Measurements from ENCODE around the gene DNAJB12.

DNAJB12 gene

GRCh38 chr10:72291019-72291532 lies 63.6 kb downstream of the DNAJB12 start:
- H3K4me3 Mint-ChIP-seq = no peak overlapping the region
- DNase-seq = no peak
- ATAC-seq (replicated peaks) = no peak

GRCh38 chr10:72285972-72286521 lies 68.7 kb downstream of the DNAJB12 start:
- H3K27me3 Mint-ChIP-seq = no peaks in the 10 kb centered on the region
- H3K9me3 Mint-ChIP-seq = no peaks in the 10 kb centered on the region
- peak overlapping the region; percentile 92 for H3K27ac Mint-ChIP-seq

More at GRCh38 chr10:72291019-72291532, 63.6 kb downstream of the DNAJB12 start:
- Mint-ChIP-seq H3K9me3 (no peaks in the 10 kb centered on the region), H3K36me3 (peaks cover 0 to 6% of the 10 kb centered on the region in 2 donors), H3K4me1 (peaks cover 53 to 66% of the 10 kb centered on the region in 2 donors), H3K27me3 (no peaks in the 10 kb centered on the region), H3K27ac (no peak overlapping the region)

GRCh38 chr10:72283131-72283530 lies 71.6 kb downstream of the DNAJB12 start:
- Mint-ChIP-seq H3K27me3 (no peaks in the 10 kb centered on the region), H3K4me3 (peak overlapping the region in 1 of 2 donors; percentile 48), H3K36me3 (peaks cover 0 to 3% of the 10 kb centered on the region in 2 donors), H3K9me3 (no peaks in the 10 kb centered on the region), H3K27ac (no peak overlapping the region), H3K4me1 (peaks cover 33 to 35% of the 10 kb centered on the region in 2 donors)
- DNase-seq (no peak), ATAC-seq (replicated peaks) (no peak)

More at GRCh38 chr10:72285972-72286521, 68.7 kb downstream of the DNAJB12 start:
- H3K4me1 Mint-ChIP-seq = peaks cover 34 to 39% of the 10 kb centered on the region in 2 donors
- no peak for DNase-seq
- peaks cover 0 to 3% of the 10 kb centered on the region in 2 donors for H3K36me3 Mint-ChIP-seq
- H3K4me3 Mint-ChIP-seq = peak overlapping the region; percentile 5 to 47
- peak; percentile 19 to 31 for ATAC-seq (replicated peaks)
